IMR-90 (cell line): ENCODE measurements around the gene CBX8. TPM values are rescaled to one million over a fixed set of nuclear protein-coding genes. Genes with fewer than 3 reads are reported as not detected.

Source experiments
- ATAC-seq: fragments of 200-7000 bp; cut with Tn5 transposase; 2 replicates; pipeline ENCODE4 v1.9.1; 2020; ENCODE audit warnings: low read depth, mild to moderate bottlenecking, moderate library complexity
- BruUV-seq: library from RNA; stranded (reverse); fragments of 400-500 nt; replicated peaks from 2 replicates; lab custom pipeline; 2021; lab: Mats Ljungman, UMichigan
- CTCF ChIA-PET: fragments of 300-600 bp; formaldehyde crosslinking; extraction: SDS; loops from one replicate; lab custom pipeline; 2021; ENCODE audit warnings: antibody characterized with exemption; lab: Yijun Ruan, JAX
- POLR2A ChIA-PET: fragments of 300-600 bp; sonication (Branson Sonifier 250); formaldehyde crosslinking; loops from one replicate; lab custom pipeline; 2022; ENCODE audit warnings: antibody characterized with exemption; ENCODE audit not compliant: unreplicated experiment; lab: Charles Lee
- DNase-seq: peaks from one replicate; pipeline ENCODE4 v3.0.0; 2013
- H2AFZ ChIP-seq: replicated peaks from 2 replicates; pipeline ENCODE3; 2013; ENCODE audit warnings: low read length, mild to moderate bottlenecking; ENCODE audit not compliant: poor library complexity
- H2AK5ac ChIP-seq: 2 replicates; pipeline ENCODE4 v1.6.1; 2013; ENCODE audit warnings: low read depth, low read length, inconsistent platforms
- H2AK9ac ChIP-seq: replicated peaks from 2 replicates; pipeline ENCODE3; 2013; ENCODE audit warnings: mild to moderate bottlenecking, low read depth, low read length, moderate library complexity; ENCODE audit not compliant: poor library complexity
- H2BK120ac ChIP-seq: 2 replicates; pipeline ENCODE4 v1.6.1; 2013; ENCODE audit warnings: low read depth, low read length, inconsistent platforms
- H2BK15ac ChIP-seq: 3 replicates; pipeline ENCODE4 v1.6.1; 2013; ENCODE audit warnings: low read depth, low read length, inconsistent platforms
- H2BK20ac ChIP-seq: 2 replicates; pipeline ENCODE4 v1.6.1; 2013; ENCODE audit warnings: low read depth, mild to moderate bottlenecking, inconsistent platforms, low read length, moderate library complexity
- H2BK5ac ChIP-seq: 2 replicates; pipeline ENCODE4 v1.6.1; 2013; ENCODE audit warnings: mild to moderate bottlenecking, low read depth, low read length, inconsistent platforms; ENCODE audit not compliant: poor library complexity, severe bottlenecking
- H3K14ac ChIP-seq: replicated peaks from 2 replicates; pipeline ENCODE4 v1.6.1; 2013; ENCODE audit warnings: low read depth, low read length, inconsistent platforms
- H3K18ac ChIP-seq: 2 replicates; pipeline ENCODE4 v1.6.1; 2013; ENCODE audit warnings: low read depth, low read length, control low read depth
- H3K23ac ChIP-seq: 2 replicates; pipeline ENCODE4 v1.6.1; 2013; ENCODE audit warnings: low read depth, low read length, inconsistent platforms
- H3K27ac ChIP-seq: 2 replicates; pipeline ENCODE4 v1.5.1; 2013; ENCODE audit warnings: mild to moderate bottlenecking, control low read depth, low read length; ENCODE audit not compliant: insufficient read depth
- H3K27me3 ChIP-seq: 2 replicates; pipeline ENCODE4 v1.6.1; 2013; ENCODE audit warnings: low read length; ENCODE audit not compliant: control insufficient read depth, insufficient read depth
- H3K36me3 ChIP-seq: 2 replicates; pipeline ENCODE4 v1.6.1; 2013; ENCODE audit warnings: low read length, mixed read lengths; ENCODE audit not compliant: control insufficient read depth, insufficient read depth
- H3K4ac ChIP-seq: 2 replicates; pipeline ENCODE4 v1.6.1; 2013; ENCODE audit warnings: low read depth, low read length, inconsistent platforms
- H3K4me1 ChIP-seq: 2 replicates; pipeline ENCODE4 v1.6.1; 2013; ENCODE audit warnings: low read length, mixed read lengths; ENCODE audit not compliant: control insufficient read depth, insufficient read depth
- H3K4me2 ChIP-seq: 2 replicates; pipeline ENCODE4 v1.6.1; 2013; ENCODE audit warnings: low read depth, mild to moderate bottlenecking, control low read depth, low read length, moderate library complexity
- H3K4me3 ChIP-seq: 2 replicates; pipeline ENCODE4 v1.5.1; 2013; ENCODE audit warnings: low read depth, mild to moderate bottlenecking, control low read depth, low read length, moderate library complexity; ENCODE audit not compliant: insufficient read depth
- H3K56ac ChIP-seq: 2 replicates; pipeline ENCODE4 v1.6.1; 2013; ENCODE audit warnings: low read length, inconsistent platforms; ENCODE audit not compliant: insufficient read depth; ENCODE audit errors: extremely low read depth
- H3K79me1 ChIP-seq, 2 experiments: 2 replicates each; pipeline ENCODE4 v1.6.1; 2013; ENCODE audit warnings: low read length in 2 of 2, inconsistent platforms in 1 of 2, low read depth in 1 of 2
- H3K9ac ChIP-seq: 2 replicates; pipeline ENCODE4 v1.6.1; 2013; ENCODE audit warnings: low read depth, low read length, control low read depth
- H3K9me1 ChIP-seq: 2 replicates; pipeline ENCODE4 v1.6.1; 2013; ENCODE audit warnings: low read length, inconsistent platforms; ENCODE audit not compliant: insufficient read depth
- H3K9me3 ChIP-seq: 2 replicates; pipeline ENCODE4 v1.6.1; 2013; ENCODE audit warnings: low read length; ENCODE audit not compliant: control insufficient read depth, insufficient read depth
- H4K20me1 ChIP-seq: 2 replicates; pipeline ENCODE4 v1.6.1; 2013; ENCODE audit warnings: low read length, inconsistent platforms; ENCODE audit not compliant: insufficient read depth
- H4K5ac ChIP-seq: 2 replicates; pipeline ENCODE4 v1.6.1; 2013; ENCODE audit warnings: mild to moderate bottlenecking, low read depth, low read length, control low read depth
- H4K8ac ChIP-seq, 2 experiments: 2 replicates each; pipeline ENCODE4 v1.6.1; 2013; ENCODE audit warnings: low read depth in 2 of 2, low read length in 2 of 2, control low read depth in 1 of 2, inconsistent platforms in 1 of 2
- H4K91ac ChIP-seq: 2 replicates; pipeline ENCODE4 v1.6.1; 2013; ENCODE audit warnings: low read depth, low read length, inconsistent platforms; ENCODE audit not compliant: insufficient read depth
- ELK1 ChIP-seq: fragments of 150-350 bp; IDR thresholded peaks from 2 replicates; pipeline ENCODE4 v1.6.1; 2016; ENCODE audit warnings: low read depth, mild to moderate bottlenecking, low read length, moderate library complexity, borderline replicate concordance
- FOS ChIP-seq: fragments of 150-350 bp; IDR thresholded peaks from 2 replicates; pipeline ENCODE4 v1.6.1; 2016; ENCODE audit warnings: low read depth, low read length
- MAZ ChIP-seq: IDR thresholded peaks from 2 replicates; pipeline ENCODE4 v1.6.1; 2012; ENCODE audit warnings: low read depth, mild to moderate bottlenecking, low read length, improper control_type of control experiment, moderate library complexity, borderline replicate concordance
- RCOR1 ChIP-seq: IDR thresholded peaks from 2 replicates; pipeline ENCODE4 v1.6.1; 2012; ENCODE audit warnings: mild to moderate bottlenecking, low read length, improper control_type of control experiment; ENCODE audit not compliant: insufficient replicate concordance
- USF2 ChIP-seq: fragments of 150-350 bp; IDR thresholded peaks from 2 replicates; pipeline ENCODE4 v1.6.1; 2017; ENCODE audit warnings: mild to moderate bottlenecking, antibody characterized with exemption, low read length, low read depth
- WGBS, 2 experiments: methylation state at CpG; one replicate each; pipeline versions ENCODE4 v1.1.5 to v1.1.7; 2013; ENCODE audit warnings: missing lambda C conversion rate in 2 of 2; ENCODE audit not compliant: insufficient read length in 1 of 2; ENCODE audit errors: extremely low coverage in 2 of 2; 5-methylcytosine and 5-hydroxymethylcytosine counted together
- dilution Hi-C: fragments of 300-500 bp; cut with HindIII; formaldehyde crosslinking; loops from one replicate; pipeline ENCODE4 v1.14.3; 2018; ENCODE audit warnings: low sequenced_read_pairs; ENCODE audit not compliant: unreplicated experiment
- in situ Hi-C: fragments of 300-500 bp; cut with MboI; formaldehyde crosslinking; loops from 3 replicates; pipeline ENCODE4 v1.14.3; 2019; ENCODE audit warnings: low sequenced_read_pairs, inconsistent platforms, mixed read lengths
- intact Hi-C: fragments of 100-400 bp; cut with micrococcal nuclease; formaldehyde crosslinking; loops from 2 replicates; pipeline ENCODE4 v1.10.0; 2022
- polyA plus RNA-seq, 3 experiments: library from polyadenylated mRNA; depleted of rRNA; stranded (reverse); fragments of >200 nt; gene quantifications; 2 replicates each; pipeline ENCODE4 v1.2.3, GENCODE V29; 2012; ENCODE audit warnings: low replicate concordance in 1 of 3
- total RNA-seq: library from RNA; depleted of rRNA; stranded (reverse); fragments of >200 nt; gene quantifications from 2 replicates; pipeline ENCODE4 v1.2.3, GENCODE V29; 2012

The CBX8 gene
- total and polyA plus RNA-seq, 2 of the 4 experiments (the other 2 are of a cell fraction) = 3.2 to 5.4 TPM

DNA sequence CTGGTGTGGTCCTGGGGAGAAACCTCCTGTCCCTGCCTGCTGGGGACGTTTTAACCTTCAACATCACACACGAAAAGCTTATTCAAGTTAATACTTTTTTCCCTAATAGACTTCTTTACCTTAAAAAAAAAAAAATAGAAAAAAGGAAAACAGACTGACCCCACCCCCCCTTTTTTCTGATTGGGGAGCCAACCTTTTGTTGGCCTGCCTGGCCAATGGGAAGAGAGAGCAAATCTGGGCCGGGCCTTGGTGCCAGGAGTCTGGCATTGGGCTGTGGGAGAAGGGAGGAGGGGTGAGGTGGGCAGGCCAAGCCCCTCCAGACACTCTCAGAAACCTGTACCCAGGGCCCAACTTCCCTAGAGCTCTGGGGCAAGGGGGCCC is 3.0 kb downstream of the CBX8 start:
- Histone ChIP-seq H3K4me1 (peaks cover 17% of the 10 kb centered on the region), H2AK5ac (peak overlapping the region; percentile 71; the same call in 1 of the 2 replicates), H3K56ac (peak overlapping the region; percentile 79; the same call in 1 of the 2 replicates), H3K4ac (peak overlapping the region; percentile 91), H2AFZ (peak overlapping the region; percentile 90), H3K9me1 (peaks cover 5% of the 10 kb centered on the region; the same call in 1 of the 2 replicates), H3K79me1 (peaks cover 8 to 23% of the 10 kb centered on the region in 2 experiments; a peak in 2 of 4 replicates), H4K8ac (peak overlapping the region in 1 of 2 experiments; percentile 93; a peak in 2 of 4 replicates), H3K9me3 (no peaks in the 10 kb centered on the region; the same call in 1 of the 2 replicates), H4K20me1 (peaks cover 14% of the 10 kb centered on the region), H3K9ac (peak overlapping the region; percentile 60), H2BK20ac (peak overlapping the region; percentile 63), H3K14ac (peak overlapping the region; percentile 53), H2BK15ac (peak overlapping the region; percentile 76; the same call in 2 of the 3 replicates), H2BK5ac (peak overlapping the region; percentile 95), H3K27me3 (peaks cover 41% of the 10 kb centered on the region), H3K27ac (peak overlapping the region; percentile 90), H2BK120ac (peak overlapping the region; percentile 86), H3K4me2 (peak overlapping the region; percentile 86), H3K36me3 (peaks cover 9% of the 10 kb centered on the region; the same call in 1 of the 2 replicates), H4K5ac (peak overlapping the region; percentile 25; the same call in 1 of the 2 replicates), H3K4me3 (peak overlapping the region; percentile 40; the same call in 1 of the 2 replicates), H3K23ac (peak overlapping the region; percentile 91; the same call in 1 of the 2 replicates), H4K91ac (peak overlapping the region; percentile 80), H3K18ac (peak overlapping the region; percentile 72), H2AK9ac (peak overlapping the region; percentile 74)
- intact Hi-C loops = loop anchor here (1.0 to 2.0 kb wide), 2 partner anchors 45 to 199 kb away; partner anchors contain the start of gene CBX4
- POLR2A ChIA-PET = no interaction called here
- ATAC-seq (peak; percentile 9), DNase-seq (no peak)
- in situ Hi-C loops = loop anchor here (5.0 kb wide), 1 partner anchor 193 kb away; no protein-coding TSS in a partner anchor
- CTCF ChIA-PET = interaction anchor here (1.1 to 1.2 kb wide), 2 partner anchors 17 to 46 kb away, joined by 3 to 5 read pairs; no protein-coding TSS in a partner anchor
- BruUV-seq = no TSS peak
- WGBS, 2 experiments = no CpG with 5 or more reads among the region's 3 CpGs
- TF ChIP-seq FOS (peak; percentile 16; the same call in 1 of the 2 replicates), ELK1 (no peak), RCOR1 (peak; percentile 1), USF2 (no peak), MAZ (0 out of 2 replicates have a peak, but pooled peaks have one; percentile 8)
- dilution Hi-C loops = no loop called here
